ENCODE measurements around the gene INSM1.

DNA sequence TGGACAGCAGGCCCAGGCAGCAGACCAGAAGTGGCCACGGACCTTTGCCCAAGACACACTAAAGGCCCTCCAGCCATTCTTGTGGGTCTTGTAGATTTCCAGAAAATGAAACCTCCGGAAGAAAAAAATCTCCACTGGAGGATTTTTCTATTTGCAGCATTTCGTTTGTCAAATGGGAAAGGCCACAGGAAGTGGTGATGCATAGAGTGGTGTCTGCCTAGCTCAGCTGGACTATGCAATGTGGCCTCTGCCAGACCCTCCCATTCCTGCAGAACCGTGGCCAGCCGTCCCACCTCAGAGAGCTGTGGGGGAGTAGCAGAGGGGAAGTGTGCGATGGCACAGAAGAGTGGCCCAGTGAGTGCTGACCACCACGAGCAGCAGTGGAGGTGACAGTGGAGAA, 24.0 kb upstream of the INSM1 start:
- TF ChIP-seq, protein P1, sequence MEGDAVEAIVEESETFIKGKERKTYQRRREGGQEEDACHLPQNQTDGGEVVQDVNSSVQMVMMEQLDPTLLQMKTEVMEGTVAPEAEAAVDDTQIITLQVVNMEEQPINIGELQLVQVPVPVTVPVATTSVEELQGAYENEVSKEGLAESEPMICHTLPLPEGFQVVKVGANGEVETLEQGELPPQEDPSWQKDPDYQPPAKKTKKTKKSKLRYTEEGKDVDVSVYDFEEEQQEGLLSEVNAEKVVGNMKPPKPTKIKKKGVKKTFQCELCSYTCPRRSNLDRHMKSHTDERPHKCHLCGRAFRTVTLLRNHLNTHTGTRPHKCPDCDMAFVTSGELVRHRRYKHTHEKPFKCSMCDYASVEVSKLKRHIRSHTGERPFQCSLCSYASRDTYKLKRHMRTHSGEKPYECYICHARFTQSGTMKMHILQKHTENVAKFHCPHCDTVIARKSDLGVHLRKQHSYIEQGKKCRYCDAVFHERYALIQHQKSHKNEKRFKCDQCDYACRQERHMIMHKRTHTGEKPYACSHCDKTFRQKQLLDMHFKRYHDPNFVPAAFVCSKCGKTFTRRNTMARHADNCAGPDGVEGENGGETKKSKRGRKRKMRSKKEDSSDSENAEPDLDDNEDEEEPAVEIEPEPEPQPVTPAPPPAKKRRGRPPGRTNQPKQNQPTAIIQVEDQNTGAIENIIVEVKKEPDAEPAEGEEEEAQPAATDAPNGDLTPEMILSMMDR (conservative IDR thresholded peaks at IDR 0.05; ENCODE audit: low read length), result no peak
- TF ChIP-seq EZH2phosphoT487 (IDR thresholded peaks at IDR 0.05; ENCODE audit: borderline replicate concordance), result no peak

Data from Loucy (cell line).